ENCODE results near the gene CIZ1.

The CIZ1 gene

GRCh38 chr9:128213746-128214497, 22.6 kb upstream of the CIZ1 start:
- no peak for DNase-seq

- DNase-seq = no peak
Measured at GRCh38 chr9:128211981-128212281, 20.6 kb upstream of the CIZ1 start.

- DNase-seq = no peak
Measured at GRCh38 chr9:128211186-128211980, 20.0 kb upstream of the CIZ1 start.

- no peak for DNase-seq
Measured at GRCh38 chr9:128208946-128209669, 17.7 kb upstream of the CIZ1 start.

DNA sequence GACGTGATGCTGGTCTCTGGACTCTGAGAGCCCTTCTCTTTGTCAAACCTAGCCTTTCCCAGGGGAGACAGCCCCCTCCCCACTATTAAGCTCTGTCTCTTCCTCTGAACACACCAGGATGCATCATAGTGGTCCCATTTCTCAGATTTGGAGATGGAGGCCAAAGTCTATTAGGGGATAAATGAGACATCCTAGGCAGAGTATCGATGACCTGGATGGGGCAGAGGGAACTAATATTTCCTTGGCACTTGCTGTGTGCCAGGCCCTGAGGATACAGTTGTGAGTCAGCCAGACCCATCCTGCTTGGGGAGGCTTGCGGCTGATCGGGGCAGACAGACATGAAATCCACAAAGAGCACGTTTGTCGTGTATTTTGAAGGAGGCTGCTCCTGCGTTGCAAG, 17.0 kb upstream of the CIZ1 start:
- DNase-seq = no peak

GRCh38 chr9:128206916-128207910, 15.8 kb upstream of the CIZ1 start:
- no peak for DNase-seq

DNA sequence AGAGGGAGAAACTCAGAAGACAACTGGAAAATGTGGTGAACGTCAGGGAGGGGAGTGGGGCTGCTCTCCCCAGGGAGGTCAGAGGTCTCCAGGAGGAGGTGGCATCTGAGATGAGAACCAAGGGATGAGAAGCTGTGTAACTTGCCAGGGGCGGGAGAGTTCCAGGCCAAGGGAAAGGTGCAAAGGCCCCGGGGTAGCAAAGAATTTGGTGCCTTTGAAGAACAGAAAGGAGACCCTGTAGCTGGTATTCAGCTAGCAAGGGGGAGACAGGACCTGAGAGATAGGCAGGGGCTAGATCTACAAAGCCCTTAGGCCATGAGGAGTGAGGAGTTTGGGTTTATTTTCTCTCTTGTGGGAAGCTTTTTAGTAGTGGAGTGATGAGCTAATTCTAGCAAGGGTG, 15.1 kb upstream of the CIZ1 start:
- DNase-seq = no peak

DNA sequence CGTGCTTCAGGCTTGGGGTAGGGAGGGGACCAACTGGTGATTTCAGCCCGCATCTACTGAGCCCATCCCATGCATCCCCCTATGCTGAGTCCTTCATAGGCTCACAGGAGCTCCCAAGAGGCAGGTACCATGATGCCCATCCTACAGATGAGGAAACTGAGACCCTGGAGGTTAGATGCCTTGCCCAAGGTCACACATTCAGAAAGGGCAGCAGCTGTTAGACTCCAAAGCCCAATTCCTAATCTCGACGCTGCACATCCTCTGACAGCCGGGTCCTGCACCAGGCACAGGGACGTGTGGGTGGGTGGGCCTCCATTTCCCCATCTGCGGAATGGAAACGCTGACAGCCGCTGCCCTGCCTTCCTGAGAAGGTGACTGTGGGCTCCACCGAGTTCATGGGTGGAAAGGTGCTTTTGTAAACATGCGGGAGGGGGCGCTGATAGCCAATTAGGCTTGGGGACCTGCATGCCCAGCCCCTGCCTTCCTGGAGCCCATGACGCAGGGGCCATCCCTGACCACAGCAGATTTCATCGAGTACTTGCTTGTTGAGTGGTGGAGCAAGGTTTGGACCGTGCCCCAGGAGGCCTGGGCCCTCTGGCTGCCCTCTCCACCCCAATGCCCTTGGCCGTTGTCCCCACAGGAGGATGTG, 14.0 kb upstream of the CIZ1 start:
- no peak for DNase-seq

DNA sequence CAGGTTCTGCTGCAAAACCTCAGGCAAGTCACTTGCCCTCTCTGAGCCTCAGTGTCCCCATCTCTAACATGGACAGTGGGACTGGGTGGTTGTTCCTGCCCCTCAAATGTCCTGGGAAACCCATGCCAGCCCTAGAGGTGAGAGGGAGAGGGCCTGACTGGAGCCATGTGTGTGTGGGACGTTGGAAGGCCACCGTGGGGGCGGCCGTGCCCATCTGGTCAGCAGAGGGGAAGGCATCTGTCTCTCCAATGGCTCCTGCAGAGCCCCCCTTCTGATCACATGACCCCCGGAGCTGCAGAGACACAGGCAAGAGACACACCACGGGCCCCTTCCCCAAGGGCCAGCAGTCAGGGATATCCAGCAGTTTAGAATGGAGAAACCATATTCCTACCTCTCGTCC, 13.5 kb upstream of the CIZ1 start:
- no peak for DNase-seq

DNA sequence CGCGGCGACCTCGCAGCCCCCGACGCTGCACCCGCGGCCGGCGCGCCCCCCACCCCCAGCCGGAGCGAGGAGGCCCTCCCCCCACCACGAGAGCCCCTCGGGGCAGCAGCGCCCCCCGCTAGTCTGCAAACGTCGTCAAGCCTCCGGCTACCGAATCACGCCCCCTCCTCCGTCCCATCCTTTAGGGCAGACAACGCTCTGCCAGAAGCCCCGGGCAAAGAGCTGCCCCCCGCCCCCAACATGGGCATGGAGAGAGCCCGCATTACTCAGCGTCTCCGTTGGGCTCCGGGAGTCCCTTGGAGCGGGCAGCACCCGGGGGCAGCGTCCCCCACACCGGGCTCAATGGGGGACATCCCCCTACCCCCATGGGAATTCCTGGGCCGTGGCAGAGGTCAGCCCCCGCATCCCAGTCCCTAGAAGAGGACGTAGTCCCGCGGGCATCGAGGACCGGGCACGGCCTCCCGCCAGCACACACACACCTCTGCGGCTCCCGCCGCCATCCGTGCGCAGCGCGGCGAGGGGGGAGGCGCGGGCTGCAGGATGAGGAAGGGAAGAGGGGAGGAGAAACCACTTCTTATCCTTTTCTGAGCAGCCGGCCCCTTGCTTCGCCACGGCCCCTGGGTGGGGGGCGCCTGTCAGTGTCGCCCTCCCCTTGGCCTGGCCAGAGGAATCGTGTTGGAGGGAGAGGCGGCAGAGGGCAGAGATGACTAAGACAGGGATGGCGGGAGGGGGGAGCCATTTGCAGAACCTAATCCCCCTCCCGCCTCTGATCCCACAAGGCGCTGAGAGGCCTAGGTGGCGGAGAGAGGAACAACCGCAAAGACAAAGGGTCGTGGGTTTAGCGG, 12.6 kb upstream of the CIZ1 start:
- DNase-seq = no peak

DNA sequence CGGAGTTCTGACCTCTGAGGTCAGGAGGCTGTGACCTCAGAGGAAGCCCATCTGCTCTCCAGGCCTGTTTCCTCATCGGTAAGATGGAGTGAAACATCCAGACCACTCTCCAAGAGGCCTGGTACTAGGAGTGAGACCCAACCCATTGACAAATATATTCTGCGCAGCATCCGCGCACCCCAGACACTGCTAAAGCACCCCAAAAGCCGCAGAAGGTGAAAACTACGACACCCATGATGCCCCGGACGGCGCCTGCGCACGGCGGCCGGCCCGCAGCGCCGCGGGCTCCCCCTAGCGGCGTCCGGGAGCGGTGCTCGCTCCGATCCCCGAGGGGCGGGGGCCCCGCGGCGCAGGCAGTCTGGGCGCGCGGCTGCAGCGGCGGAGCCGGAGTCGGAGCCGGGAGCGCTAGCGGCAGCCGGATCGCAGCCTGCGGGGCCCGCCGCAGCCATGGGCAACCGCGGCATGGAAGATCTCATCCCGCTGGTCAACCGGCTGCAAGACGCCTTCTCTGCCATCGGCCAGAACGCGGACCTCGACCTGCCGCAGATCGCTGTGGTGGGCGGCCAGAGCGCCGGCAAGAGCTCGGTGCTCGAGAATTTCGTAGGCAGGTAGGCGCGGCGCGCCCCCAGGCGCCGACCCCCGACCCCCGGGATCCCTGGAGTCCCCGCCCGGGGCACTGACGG, 11.8 kb upstream of the CIZ1 start, which contains the start of gene DNM1:
Gene DNM1, plus strand, starts transcription at position 356 of the 683 bp plus-strand sequence. Its CDS starts 92 bp downstream, at position 448.
- DNase-seq = peak; percentile 59

- no peak for DNase-seq
Measured at GRCh38 chr9:128202648-128203023, 11.3 kb upstream of the CIZ1 start.

GRCh38 chr9:128201441-128202369, 10.3 kb upstream of the CIZ1 start:
- no peak for DNase-seq

GRCh38 chr9:128193469-128194096, 2.2 kb upstream of the CIZ1 start:
- DNase-seq = no peak

GRCh38 chr9:128192601-128193371, 1.4 kb upstream of the CIZ1 start:
- peak; percentile 21 for DNase-seq

GRCh38 chr9:128190516-128191405, 611 bp downstream of the CIZ1 start:
- no peak for DNase-seq

DNA sequence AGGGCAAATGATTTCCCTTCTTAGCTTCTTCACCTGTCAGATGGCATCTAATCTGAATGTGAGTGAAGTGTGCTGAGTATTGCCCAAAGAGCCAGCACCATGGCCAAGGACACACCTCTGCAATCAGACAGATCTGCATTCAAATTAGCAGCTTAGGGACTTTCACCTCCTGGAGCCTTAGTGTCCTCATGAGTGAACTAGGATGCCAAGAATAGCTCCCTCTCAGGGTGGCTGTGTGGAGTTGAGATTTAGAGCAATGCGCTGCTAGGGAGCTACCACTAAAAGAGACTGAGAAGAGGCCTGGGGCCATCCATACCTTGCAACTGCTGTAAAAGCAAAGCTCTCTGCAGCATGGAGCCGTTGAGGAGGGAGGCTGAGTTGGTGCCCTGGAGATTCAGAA, 1.4 kb downstream of the CIZ1 start:
- DNase-seq = no peak

Measured in activated gamma-delta T cell (primary cell).